CD4-positive, alpha-beta T cell treated with Interleukin-15 for 1 hour (primary cell): Measurements from ENCODE around the gene KHDC4.

Experiments
- DNase-seq: peaks from one replicate; pipeline ENCODE4 v3.0.0-alpha.2; 2020

KHDC4 gene

DNA sequence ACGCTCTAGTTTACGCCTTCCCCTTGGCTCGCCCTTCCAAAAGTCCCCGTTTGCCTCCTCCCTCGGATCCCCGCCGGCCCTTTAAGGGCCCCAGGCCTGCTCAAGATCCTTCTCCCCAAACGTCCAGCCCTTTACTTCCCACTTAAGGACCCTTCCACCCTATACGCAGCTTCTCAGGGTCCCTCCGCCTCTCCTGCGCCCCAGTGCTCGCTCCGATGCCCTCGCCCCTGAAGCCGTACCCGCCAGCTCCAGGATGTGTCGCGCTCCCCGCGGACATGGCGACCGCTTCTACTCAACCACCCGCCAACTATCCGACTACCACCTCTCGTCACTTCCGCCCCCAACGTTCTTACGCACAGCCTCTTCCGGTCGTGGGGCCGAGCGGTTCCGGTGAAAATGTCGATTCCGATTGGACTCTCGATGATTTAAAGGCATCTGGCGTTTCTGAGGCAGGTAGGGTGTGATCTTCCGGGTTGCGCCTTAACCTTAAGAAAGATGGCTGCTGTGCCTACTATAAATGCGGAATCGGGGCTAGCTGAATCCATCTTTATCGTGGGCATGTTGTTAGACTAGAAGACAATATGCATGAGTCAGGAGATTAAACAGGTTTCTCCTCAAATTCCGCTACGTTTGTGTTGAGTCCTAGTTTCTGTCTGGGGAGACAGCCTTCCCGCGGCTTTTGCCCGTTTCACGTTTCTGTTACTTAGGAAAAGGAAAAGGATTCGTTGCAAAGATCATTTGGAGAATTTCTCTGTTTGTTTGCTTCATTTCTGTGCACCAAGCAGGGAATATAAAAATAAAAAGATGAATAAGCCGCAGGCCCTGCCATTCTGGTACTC is at the start of gene KHDC4:
Gene KHDC4, minus strand, starts transcription at position 317 of the 839 bp plus-strand sequence. Its CDS starts 40 bp downstream, at position 277.
- peak; percentile 98 for DNase-seq

- no peak for DNase-seq
These were observed 49.2 kb upstream of the KHDC4 start for GRCh38 chr1:155983191-155984024.

GRCh38 chr1:155982106-155982505 is 47.9 kb upstream of the KHDC4 start:
- DNase-seq = no peak

GRCh38 chr1:155981266-155982088 is 47.3 kb upstream of the KHDC4 start:
- peak; percentile 49 for DNase-seq

GRCh38 chr1:155979597-155980343 is 45.6 kb upstream of the KHDC4 start:
- DNase-seq = no peak

- no peak for DNase-seq
These were observed 44.8 kb upstream of the KHDC4 start for GRCh38 chr1:155978973-155979429.

- peak; percentile 86 for DNase-seq
These were observed 44.2 kb upstream of the KHDC4 start, which contains the start of gene ARHGEF2 for GRCh38 chr1:155978325-155978972. ARHGEF2 (minus strand) TSS chr1:155978547; CDS start chr1:155978427, 120 bp downstream.

DNA sequence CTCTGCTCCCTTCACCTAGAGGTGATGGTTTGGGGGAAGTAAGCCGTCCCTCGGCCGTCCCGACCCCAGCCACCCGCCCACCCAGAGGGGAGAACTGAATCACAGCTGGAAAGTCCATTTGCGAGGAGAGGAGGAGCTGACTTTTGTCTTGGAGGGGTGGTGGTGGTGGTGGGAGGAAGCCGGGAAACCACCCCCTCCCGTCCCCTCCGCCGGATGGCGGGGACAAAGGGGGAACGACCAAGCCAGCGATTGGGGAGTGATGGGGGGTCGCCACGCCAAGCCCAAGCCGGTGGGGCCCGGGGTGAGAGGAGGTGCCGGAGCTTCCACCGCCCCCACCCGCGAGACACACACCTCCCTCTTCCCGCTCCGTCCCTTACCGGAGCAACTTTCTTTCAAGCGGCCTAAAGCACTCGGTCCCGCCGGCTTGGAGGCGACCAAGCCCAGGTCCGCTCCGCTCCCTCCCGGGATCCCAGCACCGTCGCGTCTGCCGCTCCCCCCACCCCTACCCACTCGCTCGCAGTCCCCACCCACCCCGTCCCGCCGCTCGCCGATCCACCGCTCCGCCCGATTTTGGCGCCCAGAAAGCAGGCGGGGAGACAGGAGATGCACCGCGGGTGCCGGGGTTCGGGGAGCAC is 43.6 kb upstream of the KHDC4 start:
- peak; percentile 56 for DNase-seq

GRCh38 chr1:155976913-155977689 is 42.9 kb upstream of the KHDC4 start:
- DNase-seq = no peak

GRCh38 chr1:155976062-155976912 is 42.1 kb upstream of the KHDC4 start:
- DNase-seq = peak; percentile 61

- no peak for DNase-seq
These were observed 41.3 kb upstream of the KHDC4 start for GRCh38 chr1:155975375-155976061.

DNA sequence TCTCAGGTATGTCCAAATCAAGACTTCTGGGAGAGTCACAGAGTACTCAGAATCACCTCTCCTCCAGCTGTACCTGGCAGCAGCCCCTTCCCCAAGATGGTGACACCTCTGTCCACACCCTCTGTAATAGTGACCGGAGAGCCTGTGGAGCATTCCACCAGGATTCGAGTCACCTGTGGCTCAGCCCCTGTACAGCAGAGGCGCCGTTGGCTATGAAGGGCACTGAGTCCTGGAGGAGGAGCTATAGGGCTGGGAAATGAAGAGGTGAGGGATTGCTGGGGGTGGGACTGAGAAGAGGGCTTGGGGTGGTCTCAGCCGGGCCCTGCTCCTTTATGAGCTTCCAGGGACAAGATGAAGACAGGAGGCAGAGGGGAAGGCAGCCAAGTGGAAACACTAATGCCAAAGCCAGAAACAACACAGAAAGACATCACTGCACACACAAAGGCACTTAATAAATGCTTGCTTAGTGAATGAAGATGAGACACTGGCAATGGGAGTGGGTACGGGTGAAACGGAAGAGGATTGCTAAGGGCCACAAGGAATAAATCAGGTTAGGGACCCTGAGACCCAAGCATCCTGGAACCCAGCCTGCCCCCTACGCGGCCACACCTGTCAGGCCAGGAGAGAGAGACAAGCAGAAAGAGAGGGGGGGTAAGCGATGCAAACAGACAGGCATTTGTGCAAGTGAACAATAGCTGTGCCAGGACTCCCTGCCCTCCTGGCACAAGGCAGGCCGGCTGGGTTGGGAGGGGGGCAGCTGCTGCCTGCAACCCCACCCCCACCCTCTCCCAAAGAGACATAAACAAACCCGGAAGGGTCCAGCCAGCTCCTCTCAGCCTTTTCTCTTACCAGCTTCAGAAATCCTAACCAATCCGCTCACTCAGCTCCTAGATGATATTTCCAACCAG is 40.2 kb upstream of the KHDC4 start:
- DNase-seq = no peak

DNA sequence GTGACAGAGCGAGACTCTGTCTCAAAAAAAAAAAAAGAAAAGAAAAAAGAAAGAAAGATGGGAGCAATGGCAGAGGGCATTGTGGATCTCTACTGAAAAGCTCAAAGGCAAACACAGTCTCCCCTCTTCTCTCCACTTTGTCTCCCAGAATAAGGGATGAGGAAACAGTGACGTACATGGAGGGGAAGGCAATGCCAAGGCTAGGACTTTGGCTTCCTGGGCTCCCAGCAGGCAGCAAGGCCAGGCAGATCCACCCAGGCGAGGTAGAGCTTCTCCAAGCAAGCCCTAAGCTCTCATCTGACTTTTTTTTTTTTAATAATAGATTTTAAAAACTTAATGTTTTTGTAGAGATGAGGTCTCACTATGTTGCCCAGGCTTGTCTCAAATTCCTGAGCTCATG is 39.5 kb upstream of the KHDC4 start:
- DNase-seq = no peak

DNA sequence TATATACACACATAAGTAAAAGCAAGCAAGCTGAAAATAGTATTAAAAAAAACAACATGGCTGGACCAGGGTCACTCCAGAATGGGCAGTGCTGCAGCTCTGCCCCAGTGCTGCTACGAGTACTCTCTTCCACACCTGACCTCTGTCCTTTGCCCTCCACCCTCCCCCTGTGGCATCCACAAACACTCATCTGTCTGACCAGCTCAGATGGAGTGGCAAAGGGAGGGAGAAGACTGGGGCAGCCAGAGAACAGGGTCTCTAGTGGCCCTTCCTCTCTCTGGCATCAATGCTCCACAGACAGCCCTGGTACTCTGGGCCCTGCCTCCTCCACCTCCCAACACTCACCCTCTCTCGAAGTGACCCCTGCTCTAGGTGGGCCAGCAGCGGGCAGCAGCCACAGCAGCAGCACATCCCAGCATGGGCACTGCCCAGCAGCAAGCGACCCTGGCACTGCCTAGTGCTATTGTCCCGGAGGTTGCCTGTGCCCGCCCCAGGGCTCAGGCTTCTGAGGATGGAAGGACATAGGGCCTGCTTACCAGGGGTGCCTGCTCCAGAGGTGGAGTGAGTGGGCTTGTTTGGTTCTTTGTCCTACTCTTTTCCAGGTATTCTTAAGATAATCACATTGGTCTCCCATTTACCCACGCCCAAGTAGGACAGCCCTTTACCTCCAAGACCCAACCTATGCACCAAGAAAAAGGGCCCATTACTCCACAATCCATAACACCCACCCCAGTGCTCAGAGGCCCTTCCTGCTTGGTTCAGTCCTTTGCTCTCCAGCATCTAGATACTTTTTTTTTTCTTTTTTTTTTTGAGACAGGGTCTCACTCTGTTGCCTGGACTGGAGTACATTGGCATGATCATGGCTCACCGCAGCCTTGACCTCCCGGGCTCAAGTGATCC is 37.9 kb upstream of the KHDC4 start:
- DNase-seq = no peak

GRCh38 chr1:155970531-155971167 is 36.4 kb upstream of the KHDC4 start:
- DNase-seq = peak; percentile 78

GRCh38 chr1:155969377-155969791 is 35.2 kb upstream of the KHDC4 start:
- no peak for DNase-seq
